22Rv1 (cell line): ENCODE data around the gene MS4A12.
"Not testable (repeated sequence)": the region's sequence is repeated elsewhere in the genome, so short reads cannot be mapped to it uniquely, and the experiment has no call there.

Source experiments
- H3K27ac ChIP-seq: fragments of 450-650 bp; 2 replicates; pipeline ENCODE4 v1.5.1; 2017
- ZFX ChIP-seq: fragments of 450-650 bp; IDR thresholded peaks from 2 replicates; pipeline ENCODE4 v1.6.1; 2017; ENCODE audit warnings: antibody characterized with exemption, borderline replicate concordance
- TF ChIP-seq, protein P1 (sequence below): fragments of 450-650 bp; IDR thresholded peaks from 2 replicates; pipeline ENCODE4 v1.5.1; 2017; ENCODE audit warnings: mild to moderate bottlenecking

MS4A12 gene

DNA sequence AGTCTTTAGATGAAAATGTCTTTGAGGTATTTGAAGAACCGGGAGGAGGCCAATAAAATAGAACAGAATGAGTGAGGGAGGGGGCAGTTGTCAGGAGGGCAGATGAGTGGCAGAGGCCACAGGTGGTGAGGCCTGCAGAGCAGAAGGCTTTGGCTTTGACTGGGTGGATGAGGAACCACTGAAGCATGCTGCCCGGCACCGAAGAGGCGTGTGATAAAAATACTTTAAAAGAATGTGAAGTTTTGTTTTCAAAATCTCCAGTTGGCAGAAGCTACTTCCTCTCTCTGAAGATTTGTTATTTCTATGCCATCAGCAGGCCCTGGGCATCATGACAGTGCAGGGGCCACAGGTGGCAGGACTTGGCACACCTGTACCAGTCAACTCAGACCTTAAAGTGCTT lies 6.3 kb downstream of the MS4A12 start:
- no peak for TF ChIP-seq ZFX
- TF ChIP-seq, protein P1, sequence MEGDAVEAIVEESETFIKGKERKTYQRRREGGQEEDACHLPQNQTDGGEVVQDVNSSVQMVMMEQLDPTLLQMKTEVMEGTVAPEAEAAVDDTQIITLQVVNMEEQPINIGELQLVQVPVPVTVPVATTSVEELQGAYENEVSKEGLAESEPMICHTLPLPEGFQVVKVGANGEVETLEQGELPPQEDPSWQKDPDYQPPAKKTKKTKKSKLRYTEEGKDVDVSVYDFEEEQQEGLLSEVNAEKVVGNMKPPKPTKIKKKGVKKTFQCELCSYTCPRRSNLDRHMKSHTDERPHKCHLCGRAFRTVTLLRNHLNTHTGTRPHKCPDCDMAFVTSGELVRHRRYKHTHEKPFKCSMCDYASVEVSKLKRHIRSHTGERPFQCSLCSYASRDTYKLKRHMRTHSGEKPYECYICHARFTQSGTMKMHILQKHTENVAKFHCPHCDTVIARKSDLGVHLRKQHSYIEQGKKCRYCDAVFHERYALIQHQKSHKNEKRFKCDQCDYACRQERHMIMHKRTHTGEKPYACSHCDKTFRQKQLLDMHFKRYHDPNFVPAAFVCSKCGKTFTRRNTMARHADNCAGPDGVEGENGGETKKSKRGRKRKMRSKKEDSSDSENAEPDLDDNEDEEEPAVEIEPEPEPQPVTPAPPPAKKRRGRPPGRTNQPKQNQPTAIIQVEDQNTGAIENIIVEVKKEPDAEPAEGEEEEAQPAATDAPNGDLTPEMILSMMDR: no peak
- H3K27ac ChIP-seq: no peak overlapping the region

DNA sequence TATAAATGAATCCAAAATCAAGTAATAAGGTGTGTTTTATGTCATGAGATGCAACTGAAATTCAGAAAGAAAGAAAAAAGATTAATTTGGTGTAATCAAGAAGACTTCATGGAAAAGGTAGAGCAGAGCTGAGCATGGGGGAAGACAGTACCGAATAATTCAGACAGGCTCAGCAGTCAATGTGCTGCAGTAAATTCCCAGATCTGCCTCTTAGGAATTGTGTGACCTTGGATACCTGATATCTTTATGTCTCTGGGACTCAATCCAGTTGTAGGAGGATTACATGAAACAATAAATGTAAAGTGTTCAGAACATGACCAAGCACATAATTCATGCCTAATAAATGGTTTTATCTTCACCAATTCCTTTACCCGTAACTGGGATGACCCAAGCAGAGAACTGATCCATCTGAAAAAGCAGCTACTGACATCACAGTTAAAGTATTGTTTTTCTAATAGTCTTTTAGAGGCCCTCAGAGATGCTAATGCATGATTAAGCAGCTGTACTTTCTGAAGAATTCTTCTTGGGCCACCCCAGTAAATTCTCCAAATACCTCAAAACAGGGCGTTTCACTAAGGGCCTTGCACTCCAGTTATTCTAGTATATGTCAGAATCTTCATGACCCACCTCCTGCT lies 7.8 kb downstream of the MS4A12 start:
- no peak for TF ChIP-seq ZFX
- TF ChIP-seq, protein P1: no peak
- no peak overlapping the region for H3K27ac ChIP-seq

DNA sequence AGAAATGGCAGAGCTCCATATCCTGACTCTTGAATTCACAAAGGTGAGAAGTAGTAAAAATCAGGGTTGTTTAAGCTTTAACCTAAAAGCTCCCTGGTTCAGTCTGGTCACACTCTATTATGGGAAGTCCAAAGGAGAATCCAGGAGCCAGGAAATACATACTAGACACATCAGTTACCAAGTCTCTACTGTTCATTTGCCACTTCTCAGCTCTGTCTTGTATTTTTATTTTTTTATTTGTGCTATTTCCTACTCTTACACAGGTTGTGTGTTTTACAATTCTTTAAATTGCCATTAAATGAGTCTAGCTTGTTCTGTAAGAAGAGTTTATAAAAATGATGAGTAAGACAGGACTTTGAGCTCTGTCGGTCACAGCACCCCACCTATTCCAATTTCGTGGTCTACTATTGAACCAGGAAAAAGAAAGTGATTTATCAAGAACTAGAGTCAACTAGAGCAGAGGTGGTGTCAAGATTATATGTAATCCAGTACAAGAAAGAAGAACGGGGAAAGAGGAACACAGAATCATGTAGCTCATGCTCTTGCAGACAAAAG lies 9.7 kb downstream of the MS4A12 start:
- no peak overlapping the region for H3K27ac ChIP-seq
- TF ChIP-seq, protein P1: no peak
- no peak for TF ChIP-seq ZFX

DNA sequence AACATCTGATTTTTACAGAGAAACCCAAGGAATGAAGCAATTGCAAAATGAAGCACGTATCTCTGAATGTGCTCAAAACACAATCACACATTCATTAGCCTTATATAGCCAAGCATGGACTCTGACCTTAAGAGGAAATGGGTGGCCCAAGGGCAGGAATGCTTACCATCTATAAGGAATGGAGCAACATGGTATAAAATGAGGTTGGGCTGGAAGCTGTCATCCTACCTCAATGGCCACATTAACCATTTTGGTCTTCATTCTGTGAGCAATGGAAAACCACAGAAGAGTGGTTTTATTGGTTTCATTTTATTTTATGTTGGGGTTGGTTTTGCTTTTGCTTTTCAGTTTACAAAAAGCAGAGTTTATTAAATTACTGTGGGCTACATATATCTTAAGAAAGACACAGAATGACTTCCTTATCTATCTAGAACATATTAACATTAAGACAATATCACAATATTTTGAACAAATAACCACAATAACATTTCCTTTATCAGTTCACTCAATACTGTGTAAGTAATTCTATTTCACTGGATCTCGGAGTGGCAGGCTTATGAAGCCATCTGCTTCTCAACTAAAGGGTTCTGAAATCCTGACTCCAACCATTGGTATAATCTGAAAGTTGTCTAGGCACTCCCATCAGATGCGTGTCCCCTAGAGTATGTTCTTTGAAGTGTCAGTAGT lies 11.8 kb downstream of the MS4A12 start:
- H3K27ac ChIP-seq: no peak overlapping the region

DNA sequence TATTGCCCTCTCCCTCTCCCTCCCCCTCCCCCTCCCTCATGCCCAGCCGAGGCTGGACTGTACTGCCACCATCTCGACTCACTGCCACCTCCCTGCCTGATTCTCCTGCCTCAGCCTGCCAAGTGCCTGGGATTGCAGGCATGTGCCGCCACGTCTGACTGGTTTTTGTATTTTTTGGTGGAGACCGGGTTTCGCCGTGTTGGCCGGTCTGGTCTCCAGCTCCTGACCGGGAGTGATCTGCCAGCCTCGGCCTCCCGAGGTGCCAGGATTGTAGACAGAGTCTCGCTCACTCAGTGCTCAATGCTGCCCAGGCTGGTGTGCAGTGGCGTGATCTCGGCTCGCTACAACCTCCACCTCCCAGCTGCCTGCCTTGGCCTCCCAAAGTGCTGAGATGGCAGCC lies 17.0 kb downstream of the MS4A12 start:
- not testable (repeated sequence) for H3K27ac ChIP-seq

More for the DNA sequence above, 11.8 kb downstream of the MS4A12 start:
- TF ChIP-seq, protein P1: no peak
- no peak for TF ChIP-seq ZFX

DNA sequence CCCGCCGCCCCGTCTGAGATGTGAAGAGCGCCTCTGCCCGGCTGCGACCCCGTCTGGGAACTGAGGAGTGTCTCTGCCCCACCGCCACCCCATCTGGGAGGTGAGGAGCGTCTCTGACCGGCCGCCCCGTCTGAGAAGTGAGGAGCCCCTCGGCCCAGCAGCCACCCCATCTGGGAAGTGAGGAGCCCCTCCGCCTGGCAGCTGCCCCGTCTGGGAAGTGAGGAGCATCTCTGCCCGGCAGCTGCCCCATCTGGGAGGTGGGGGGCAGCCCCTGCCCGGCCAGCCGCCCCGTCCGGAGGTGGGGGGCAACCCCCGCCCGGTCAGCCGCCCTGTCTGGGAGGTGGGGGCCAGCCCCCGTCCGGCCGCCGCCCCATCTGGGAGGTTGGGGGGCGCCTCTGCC lies 17.6 kb downstream of the MS4A12 start:
- not testable (repeated sequence) for H3K27ac ChIP-seq

DNA sequence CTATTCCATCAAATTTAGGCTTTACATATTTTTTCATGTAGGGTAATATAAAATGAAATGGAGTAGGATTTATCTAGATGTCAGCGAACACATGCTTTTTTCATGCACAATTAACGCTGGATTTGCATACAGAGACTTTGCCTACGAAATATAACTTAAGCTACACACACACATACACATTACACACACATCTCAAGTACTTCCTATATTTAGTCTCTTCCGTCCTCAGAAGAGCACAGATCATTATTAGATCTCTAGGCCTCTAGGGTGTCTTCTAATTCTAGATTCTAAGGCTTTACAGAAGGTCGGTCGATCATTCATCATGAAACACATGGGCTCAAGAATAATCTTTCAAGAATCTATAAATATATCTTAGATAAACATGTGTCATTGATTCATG lies 18.8 kb downstream of the MS4A12 start:
- H3K27ac ChIP-seq: no peak overlapping the region
- TF ChIP-seq, protein P1: no peak
- no peak for TF ChIP-seq ZFX

DNA sequence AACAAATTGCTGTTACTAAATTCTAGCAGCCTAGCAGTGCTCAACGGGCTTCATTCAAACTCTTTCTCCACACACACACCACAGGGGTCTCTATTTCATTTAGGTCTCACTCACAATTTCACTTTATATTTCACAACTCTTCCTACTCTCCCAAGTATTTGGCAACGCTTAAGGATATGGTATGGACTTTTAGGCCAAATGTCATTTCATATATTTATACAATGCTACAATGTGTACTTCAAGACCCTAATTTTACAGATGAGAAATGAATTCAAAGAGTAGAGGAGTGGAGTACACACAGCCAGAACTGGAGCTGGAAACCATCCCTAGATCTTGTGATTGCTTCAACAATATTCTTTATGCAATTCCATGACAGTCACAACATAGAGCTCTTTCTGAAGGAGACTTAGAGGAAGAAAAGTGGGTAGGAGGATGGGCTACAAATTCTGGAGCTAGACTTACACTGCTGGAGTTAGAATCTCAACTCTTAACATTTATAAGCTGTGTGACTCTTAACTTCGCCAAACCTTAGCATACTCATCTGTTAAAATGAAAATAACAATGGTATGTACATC lies 20.2 kb downstream of the MS4A12 start:
- no peak for TF ChIP-seq ZFX
- TF ChIP-seq, protein P1: no peak
- no peak overlapping the region for H3K27ac ChIP-seq
